Measurements from ENCODE around the gene HP.

- no peak for TF ChIP-seq SMC3 (IDR thresholded peaks at IDR 0.05; ENCODE audit: low read depth, low read length)
- TF ChIP-seq RAD21 (IDR thresholded peaks at IDR 0.05; ENCODE audit: low read length) = no peak
- TF ChIP-seq POLR2A (IDR thresholded peaks at IDR 0.05; ENCODE audit: low read depth, low read length) = no peak
- TF ChIP-seq CTCF (conservative IDR thresholded peaks at IDR 0.05; ENCODE audit: low read depth, low read length) = no peak
- no peak for TF ChIP-seq MAFK (IDR thresholded peaks at IDR 0.05; ENCODE audit: low read depth, low read length)
- no peak for TF ChIP-seq MAZ (IDR thresholded peaks at IDR 0.05; ENCODE audit: borderline replicate concordance, low read depth, low read length)
Observed at GRCh38 chr16:72013888-72014581, 40.3 kb upstream of the HP start.

All from IMR-90 (cell line).